Left colon (tissue), 2 donors: ENCODE measurements around the gene EMC9. TPM values are rescaled to one million over a fixed set of nuclear protein-coding genes. Genes with fewer than 3 reads are reported as not detected.

Source experiments
- ATAC-seq: fragments of 200-7000 bp; cut with Tn5 transposase; one replicate; pipeline ENCODE4 v1.9.1; 2020; ENCODE audit warnings: mild to moderate bottlenecking, moderate library complexity
- DNase-seq, 2 donors: peaks; one replicate each; pipeline ENCODE4 v3.0.0-alpha.2; 2020
- intact Hi-C, 2 donors: fragments of 100-400 bp; cut with DNase I in 1 of 2; cut with micrococcal nuclease in 1 of 2; formaldehyde crosslinking; loops; one replicate each; pipeline versions ENCODE4 v1.11.2 to v1.14.0; 2022; cut with DNase I, micrococcal nuclease
- total RNA-seq, 2 donors: library from RNA; stranded (reverse); fragmentation: NEBNext Ultra II Directional; extraction: Animal tissue kit (Norgen Biotek cat#: 25700); gene quantifications; one replicate each; pipeline ENCODE4 v1.2.1, GENCODE V29; 2021
- donor health status: DM: no; HTN: no; CAD: no.
- donor health status: DM: yes; HTN: yes; CAD: no.

The EMC9 gene
- total RNA-seq, 2 donors from 2014 or later = 13.9 to 25.7 TPM

DNA sequence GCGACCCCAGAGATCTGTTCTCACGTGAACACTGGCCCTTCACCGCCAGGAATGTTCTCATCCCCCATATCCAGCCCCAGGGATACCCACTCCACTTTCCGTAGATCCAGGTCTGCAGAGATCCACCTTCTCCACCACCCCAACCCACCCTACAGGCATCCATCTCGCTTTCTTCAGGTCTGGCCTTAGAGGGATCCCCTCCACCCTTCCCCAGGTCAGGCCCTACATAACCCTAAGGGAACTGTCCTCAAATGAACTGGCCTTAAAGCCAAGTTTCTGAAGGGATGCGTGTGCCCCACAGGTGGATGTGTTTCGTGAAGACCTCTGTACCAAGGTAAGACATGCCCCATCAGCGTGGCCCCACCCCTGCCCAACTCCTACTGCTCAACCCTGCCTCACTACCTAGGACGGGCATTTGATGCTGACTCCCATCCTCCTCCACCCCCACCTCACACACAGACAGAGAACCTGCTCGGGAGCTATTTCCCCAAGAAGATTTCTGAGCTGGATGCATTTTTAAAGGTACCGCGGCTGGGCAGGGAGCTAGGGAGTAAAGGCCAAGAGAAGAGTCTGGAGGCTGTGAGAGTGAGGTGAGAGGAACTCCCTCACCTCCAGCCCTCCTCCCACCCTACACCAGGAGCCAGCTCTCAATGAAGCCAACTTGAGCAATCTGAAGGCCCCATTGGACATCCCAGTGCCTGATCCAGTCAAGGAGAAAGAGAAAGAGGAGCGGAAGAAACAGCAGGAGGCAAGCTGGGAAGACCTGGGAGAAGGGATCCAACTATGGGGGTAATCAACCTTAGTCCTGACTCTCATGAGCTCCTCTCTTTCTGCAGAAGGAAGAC, 4.5 kb downstream of the EMC9 start:
- intact Hi-C loops = no loop called here
- ATAC-seq = no peak
- DNase-seq = peak in 1 of 2 donors; percentile 40

DNA sequence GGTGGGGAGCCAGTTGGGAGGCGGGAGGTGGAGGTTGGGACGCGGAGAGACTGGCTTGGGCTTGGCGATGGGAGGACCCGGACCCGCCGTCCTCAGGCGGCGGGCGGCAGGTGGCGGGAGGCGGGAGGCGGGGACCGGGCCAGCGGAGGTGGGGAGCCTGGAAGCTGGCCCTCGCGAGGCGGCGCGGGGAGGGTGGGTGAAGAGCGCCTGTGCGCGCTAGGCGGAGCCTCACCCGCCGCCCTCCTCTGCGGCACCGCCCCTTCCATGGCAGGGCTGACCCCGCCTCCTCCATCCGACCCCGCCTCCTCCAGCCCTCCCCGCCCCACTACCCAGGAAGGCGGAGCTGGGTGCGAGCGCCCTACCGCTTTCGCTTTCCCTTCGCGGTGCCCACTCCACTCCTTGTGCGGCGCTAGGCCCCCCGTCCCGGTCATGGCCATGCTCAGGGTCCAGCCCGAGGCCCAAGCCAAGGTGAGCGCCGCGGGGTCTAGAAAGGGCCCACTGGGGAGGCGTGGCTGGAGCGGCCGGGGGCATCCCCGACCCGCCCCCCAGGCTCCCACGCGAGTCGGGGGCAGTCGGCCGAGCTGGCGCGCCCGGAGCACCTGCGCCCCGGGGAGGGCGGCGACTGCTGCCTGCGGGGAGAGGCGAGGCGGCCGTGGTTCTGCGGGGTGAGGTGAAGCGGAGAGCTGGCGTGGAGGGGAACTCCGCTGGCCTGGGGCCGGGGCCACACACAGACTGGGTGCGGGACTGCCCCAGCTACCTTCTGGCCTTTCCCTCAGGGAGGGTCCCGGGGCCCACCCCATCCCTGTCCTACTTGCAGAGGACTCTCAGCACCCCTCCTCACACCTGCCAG, 5.3 kb downstream of the EMC9 start, which contains the start of gene PSME1:
PSME1 (plus strand) TSS at position 361 of the 850 bp plus-strand sequence; CDS start at position 430, 69 bp downstream.
- intact Hi-C loops = no loop called here
- ATAC-seq (peak; percentile 93), DNase-seq (peak; percentile 94 to 97)

DNA sequence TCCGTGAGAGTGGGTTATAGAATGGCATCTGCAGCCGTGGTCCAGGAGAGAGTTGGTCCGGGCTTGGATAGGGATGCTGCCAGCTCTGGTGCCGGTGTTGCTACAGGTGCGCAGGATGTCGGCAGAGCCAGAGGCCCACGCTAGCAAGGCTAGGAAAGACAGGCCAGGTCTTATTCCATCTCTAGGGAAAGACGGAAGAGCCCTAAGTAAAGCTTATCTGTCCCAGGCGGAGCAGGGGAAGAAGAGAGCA, 5.9 kb downstream of the EMC9 start:
- no peak for DNase-seq
- ATAC-seq = no peak
- intact Hi-C loops = no loop called here

DNA sequence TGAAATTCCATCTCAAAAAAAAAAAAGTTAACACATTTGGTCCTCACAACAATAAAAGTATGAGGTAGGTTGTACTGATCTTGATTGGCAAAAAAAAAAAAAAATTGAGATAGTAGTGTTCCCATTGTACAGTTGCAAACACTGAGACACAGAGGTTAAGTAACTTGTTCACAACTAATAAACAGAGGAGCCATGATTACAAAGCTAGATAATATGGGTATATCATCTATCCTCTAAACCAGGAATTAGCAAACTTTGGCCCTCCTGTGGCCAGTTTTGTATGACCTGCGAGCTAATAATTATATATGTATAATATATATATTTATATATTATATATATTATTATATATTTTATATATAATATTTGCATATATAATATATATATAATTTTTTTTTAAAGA, 7.7 kb downstream of the EMC9 start:
- ATAC-seq (no peak), DNase-seq (no peak)
- intact Hi-C loops = no loop called here

DNA sequence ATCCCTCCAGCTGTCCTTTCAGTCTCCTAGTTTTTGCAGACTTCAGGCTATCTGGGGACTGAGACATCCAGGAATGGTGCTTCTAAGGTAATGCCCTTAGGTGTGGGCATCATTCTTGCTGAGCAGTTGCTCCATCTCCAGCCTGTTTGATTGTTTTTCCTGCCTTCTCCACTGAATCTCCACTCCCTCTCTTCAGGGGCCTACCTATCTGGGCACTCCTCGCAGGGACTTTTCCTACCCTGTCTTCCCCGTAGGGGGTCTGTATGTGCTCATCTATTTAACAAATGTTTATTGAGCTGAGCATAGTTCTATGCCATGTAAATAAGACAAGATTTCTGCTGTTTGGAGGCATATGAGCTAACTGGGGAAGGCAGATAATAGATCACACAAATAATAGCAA, 8.4 kb downstream of the EMC9 start:
- intact Hi-C loops = no loop called here
- DNase-seq (no peak), ATAC-seq (no peak)

DNA sequence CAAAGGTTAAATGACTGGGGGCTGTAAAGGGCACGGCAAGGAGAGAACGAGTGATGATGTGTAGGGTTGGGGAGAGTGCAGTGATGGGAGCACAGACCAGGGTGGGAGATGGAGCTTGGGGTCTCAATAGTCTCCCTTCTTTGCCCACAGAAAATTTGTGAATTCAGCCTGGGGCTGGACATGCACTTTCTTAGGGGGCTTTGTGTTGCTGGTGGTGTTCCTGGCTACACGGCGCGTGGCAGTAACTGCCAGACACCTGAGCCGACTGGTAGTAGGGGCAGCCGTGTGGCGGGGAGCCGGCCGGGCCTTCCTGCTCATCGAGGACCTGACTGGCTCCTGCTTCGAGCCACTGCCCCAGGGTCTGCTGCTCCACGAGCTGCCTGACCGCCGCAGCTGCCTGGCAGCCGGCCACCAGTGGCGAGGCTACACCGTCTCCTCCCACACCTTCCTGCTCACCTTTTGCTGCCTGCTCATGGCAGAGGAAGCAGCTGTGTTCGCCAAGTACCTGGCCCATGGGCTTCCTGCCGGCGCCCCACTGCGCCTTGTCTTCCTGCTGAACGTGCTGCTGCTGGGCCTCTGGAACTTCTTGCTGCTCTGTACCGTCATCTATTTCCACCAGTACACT, 9.2 kb downstream of the EMC9 start:
- ATAC-seq = no peak
- DNase-seq = peak in 1 of 2 donors; percentile 24
- intact Hi-C loops = no loop called here

DNA sequence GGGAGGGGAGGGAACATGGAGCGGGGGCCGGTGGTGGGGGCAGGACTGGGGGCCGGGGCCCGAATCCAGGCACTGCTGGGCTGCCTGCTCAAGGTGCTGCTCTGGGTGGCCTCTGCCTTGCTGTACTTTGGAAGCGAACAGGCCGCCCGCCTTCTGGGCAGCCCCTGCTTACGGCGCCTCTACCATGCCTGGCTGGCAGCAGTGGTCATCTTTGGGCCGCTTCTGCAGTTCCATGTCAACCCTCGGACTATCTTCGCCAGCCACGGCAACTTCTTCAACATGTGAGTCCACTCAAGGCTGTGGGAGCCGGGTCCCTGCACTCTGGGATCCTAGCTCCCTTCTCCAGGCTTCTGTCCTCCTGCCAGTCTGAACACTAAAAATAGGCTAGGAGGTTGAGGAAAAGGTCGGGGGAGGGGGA, 9.8 kb downstream of the EMC9 start:
- intact Hi-C loops = no loop called here
- DNase-seq (no peak), ATAC-seq (no peak)

DNA sequence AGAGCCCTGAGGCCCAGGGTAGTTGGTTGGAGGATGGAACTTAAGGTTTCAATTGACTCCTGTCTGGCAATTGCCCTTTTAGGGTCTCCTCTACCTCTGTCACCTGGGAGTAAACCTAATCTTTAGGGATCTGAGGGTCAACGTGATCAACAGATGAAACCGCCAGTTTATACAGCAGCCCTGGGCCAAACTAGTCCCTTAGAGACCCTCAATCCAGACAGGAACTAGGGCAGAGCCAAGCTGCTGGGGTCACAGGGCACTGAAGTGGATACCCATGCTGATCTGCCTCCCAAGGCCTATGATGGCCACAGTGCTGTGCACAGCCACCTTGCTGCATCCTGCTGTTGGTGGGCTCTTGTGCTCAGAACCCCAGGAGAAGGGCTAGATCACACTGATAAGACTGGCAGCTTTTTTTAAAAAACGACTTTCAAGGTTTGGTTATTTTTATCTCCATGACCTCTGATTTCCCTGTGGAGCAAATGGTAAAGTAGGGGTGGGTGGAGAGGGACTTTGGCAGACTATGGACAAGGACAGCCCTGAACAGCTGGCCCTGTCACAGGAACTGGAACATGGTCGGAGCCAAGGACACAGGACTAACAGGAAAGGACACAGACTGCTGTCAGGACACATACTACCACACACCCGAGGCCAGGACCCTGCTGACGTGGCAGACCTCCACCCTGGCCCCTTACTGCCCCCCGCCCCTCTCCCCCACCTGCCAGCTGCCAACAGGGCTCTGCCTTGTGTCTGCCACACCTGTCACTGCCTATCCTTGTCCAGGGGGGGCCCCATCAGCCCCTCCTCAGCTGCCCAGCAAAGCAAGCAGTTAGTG, 10.5 kb downstream of the EMC9 start:
- DNase-seq (no peak), ATAC-seq (no peak)
- intact Hi-C loops = no loop called here

DNA sequence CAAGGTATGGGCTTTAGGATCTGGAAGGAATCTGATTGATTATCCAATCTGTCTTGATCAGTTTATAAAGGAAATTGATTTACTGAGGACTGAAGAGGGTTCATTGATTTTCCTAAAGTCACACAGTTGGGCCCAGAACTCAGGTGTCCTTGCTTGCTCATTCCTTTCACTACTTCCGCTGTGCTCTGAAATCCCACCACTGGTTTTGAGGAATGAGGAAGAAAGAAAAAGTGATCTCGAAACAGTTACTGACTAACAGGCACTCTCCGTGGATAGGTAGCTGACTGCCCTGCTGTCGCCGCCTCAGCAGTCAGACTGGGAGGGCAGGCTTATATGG, 11.0 kb downstream of the EMC9 start, which contains the start of gene FITM1:
FITM1 (plus strand) TSS at position 280 of the 337 bp plus-strand sequence. CDS start 905 bp downstream, outside the sequence.
- no peak for ATAC-seq
- intact Hi-C loops = no loop called here

DNA sequence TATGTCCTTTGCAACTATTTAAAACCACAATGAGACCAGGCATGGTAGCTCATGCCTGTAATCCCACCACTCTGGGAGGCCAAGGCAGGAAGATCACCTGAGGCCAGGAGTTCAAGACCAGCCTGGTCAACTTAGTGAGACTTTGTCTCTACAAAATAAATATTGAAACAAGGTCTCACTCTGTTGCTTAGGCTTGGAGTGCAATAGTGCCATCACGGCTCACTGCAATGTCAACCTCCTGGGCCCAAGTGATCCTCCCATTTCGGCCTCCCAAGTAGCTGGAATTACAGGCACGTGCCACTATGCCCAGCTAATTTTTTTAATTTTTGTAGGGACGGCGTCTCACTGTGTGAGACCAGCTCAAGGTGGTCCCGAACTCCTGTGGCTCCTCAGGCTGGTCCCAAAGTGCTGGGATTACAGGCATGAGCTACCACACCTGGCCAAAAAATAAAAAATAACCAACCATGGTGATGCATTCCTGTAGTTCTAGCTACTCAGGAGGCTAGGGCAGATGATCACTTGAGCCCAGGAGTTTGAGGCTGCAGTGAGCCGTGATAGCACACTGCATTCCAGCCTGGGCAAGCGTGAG, 11.9 kb downstream of the EMC9 start:
- DNase-seq (no peak), ATAC-seq (no peak)
- intact Hi-C loops = no loop called here

More for the DNA sequence above, 11.0 kb downstream of the EMC9 start, which contains the start of gene FITM1:
- DNase-seq = no peak

DNA sequence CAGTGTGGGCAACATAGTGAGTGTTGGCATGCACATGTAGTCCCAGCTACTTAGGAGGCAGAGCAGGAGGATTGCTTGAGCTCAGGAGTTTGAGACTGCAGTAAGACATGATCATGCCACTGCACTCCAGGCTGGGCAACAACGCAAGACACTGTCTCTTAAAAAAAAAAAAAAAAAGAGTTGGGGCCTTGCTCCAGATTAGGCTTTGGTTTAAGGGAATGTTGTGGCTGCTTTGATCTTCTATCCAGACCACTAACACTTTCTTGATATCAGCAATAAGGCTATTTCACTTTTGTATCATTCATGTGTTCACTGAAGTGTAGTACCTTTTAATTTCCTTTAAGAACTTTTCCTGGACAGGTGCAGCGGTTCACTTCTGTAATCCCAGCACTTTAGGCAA, 13.7 kb downstream of the EMC9 start:
- ATAC-seq = no peak
- intact Hi-C loops = no loop called here
- DNase-seq = no peak

DNA sequence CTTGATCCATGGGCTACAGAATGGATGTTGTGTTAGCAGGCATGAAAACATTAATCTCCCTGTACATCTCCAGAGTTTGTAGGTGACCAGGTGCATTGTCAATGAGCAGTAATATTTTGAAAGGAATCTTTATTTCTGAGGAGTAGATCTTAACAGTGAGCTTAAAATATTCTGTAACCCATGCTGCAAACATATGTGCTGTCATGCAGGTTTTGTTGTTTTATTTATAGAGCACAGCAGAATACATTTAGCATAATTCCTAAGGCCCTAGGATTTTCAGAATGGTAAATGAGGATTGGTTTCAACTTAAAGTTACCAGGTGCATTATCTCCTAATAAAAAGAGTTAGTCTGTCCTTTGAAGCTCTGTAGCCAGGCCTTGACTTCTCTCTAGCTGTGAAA, 14.5 kb downstream of the EMC9 start:
- ATAC-seq = no peak
- DNase-seq = no peak
- intact Hi-C loops = no loop called here

DNA sequence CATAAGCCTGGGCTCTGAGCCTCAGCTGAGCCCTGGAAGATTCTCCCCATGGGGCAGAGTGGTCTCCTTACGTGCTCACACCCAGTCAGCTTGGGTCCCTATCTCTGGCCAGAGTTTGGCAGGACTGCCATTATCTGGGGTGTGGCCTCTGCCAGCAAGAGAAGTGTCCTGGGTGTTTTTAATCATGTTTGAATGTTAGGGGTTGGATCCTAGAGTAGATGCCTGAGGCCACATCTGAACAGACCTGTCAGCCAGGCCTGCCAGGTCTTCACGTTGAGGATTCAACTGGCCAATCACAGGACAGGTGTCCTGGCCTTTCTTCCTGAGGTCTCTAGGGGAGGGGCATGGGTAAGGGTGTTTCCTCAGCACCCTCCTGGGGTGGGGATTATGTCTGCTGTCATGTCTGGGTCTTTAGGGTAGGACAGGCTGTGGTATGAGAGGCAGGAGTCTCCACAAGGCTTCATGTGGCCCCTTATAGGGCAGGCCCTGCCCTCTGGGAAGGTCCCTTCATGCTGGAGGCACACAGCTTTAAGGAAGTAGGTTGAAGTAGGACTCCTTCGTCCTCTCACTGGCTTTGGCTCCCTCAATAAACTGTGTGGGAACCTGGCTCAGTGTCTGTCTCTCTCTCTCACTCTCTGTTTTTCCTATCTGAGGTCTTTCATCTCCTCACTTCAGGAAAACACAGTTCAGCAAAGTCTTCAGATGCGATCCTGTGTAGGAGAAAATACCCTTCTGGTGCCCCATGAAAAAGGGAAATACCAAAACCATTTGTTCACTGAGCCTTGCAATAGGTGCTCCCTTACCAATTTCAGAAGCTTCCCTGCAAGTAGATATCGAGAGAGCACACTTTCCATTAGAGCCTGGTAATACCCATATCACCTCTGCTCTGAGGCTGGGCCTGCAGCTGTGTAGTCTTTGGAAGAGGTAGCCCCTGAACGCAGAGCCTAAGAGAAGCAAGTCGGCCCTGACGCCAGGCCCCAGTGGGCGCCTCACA, 17.7 kb downstream of the EMC9 start:
- ATAC-seq (peak; percentile 21), DNase-seq (no peak)
- intact Hi-C loops = no loop called here

DNA sequence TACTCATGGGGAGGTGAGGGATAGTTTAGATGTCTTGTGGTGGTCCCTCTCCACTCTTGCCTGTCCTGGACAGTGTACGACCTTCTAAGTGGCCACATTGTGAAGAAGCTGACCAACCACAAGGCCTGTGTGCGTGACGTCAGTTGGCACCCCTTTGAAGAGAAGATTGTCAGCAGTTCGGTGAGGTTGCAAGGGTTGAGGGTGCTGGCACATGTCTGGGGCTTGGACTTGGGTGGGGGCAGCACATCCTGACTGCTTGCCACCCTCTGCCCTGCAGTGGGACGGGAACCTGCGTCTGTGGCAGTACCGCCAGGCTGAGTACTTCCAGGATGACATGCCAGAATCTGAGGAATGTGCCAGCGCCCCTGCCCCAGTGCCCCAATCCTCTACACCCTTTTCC, 18.5 kb downstream of the EMC9 start:
- no peak for ATAC-seq
- no peak for DNase-seq
- intact Hi-C loops = no loop called here

DNA sequence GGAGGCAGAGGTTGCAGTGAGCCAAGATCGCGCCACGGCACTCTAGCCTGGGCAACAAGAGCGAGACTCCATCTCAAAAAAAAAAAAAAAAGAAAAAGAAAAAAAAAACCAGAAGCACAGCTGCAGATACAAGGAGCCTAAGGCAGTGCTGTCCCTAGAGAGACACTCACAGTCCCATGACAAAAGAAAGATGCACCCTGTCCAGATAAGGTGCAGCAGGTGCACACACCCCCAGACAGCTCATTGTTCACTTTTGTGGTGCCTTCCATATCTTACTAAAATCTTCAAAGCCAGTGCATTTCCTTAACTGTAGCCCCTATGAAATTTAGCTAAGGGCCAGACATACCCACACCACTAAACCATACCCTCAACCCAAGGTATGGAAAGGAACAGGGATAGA, 19.0 kb downstream of the EMC9 start:
- ATAC-seq (no peak), DNase-seq (no peak)
- intact Hi-C loops = no loop called here

DNA sequence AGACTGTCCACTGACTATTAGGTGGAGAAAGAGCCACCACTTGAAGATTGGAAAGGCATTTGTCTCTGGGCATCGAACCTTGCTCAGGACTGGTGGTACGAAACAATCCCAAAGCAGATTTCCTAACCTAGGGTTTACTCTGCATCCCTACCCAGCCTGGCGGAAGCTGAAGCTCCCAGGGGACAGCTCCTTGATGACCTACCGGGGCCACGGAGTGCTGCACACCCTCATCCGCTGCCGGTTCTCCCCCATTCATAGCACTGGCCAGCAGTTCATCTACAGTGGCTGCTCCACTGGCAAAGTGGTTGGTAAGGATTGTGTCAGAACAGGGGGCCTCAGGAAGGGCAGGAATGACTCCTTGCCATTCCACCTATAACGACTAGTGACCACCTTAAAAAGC, 20.2 kb downstream of the EMC9 start:
- ATAC-seq (no peak), DNase-seq (no peak)
- intact Hi-C loops = no loop called here

DNA sequence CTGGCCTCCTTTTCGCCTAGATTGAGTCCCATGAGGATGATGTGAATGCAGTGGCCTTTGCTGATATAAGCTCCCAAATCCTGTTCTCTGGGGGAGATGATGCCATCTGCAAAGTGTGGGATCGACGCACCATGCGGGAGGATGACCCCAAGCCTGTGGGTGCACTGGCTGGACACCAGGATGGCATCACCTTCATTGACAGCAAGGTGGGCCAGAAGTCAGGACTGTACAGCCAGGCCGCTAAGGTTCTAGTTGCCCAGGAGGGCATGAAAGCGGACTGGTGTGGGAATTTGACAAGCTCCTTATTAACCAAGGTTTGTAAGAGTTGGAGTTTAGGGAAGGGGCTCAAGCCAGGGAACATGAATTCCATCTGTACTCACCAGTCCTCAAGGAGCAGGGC, 21.7 kb downstream of the EMC9 start:
- intact Hi-C loops = no loop called here
- DNase-seq (no peak), ATAC-seq (no peak)
